Femur (tissue), 1 donor: ENCODE measurements around the gene CDK5R1.
A peak's percentile ranks its signal among the peaks of the same experiment; 100 is the strongest.

Experiments used
- DNase-seq: peaks from one replicate; pipeline ENCODE4 v3.0.0-alpha.2; 2017

Gene CDK5R1

DNA sequence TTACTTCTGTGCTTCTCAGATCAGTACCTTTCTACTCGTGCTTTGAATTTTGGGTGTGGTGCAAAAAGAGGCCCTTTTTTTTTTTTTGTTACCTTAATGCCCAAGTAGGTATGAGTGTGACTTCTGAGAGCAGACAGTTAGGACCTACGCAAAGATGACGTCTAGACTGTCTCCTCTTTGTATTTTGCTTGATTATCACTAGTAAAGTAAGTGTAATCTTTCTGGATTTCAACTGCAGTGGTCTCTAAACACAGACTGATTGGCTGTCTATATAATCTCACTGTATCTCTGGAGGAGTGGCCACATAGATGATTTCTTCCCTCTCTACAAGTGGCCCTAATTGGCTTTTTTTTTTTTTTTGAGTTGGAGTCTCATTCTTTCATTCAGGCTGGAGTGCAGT is 11.5 kb upstream of the CDK5R1 start:
- DNase-seq, result no peak

DNA sequence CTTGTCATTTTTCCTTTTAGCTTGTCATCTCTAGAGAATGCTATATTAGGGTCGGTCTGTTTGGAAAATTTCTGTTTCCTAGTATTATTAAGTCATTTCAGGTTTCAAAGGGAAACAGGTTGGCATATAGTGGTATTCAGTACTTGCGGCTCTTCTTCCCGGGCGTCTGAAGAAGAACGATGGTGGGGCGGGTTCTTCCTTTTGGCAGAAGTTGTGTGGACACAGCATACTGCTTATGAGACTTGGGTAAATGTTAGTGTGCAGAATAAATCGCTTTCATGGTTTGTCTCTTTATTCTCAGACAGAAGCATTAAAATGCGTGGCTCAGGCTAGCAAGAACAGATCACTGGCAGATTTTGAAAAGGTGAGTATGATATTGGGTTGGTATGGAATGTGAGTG is 9.6 kb upstream of the CDK5R1 start:
- no peak for DNase-seq

DNA sequence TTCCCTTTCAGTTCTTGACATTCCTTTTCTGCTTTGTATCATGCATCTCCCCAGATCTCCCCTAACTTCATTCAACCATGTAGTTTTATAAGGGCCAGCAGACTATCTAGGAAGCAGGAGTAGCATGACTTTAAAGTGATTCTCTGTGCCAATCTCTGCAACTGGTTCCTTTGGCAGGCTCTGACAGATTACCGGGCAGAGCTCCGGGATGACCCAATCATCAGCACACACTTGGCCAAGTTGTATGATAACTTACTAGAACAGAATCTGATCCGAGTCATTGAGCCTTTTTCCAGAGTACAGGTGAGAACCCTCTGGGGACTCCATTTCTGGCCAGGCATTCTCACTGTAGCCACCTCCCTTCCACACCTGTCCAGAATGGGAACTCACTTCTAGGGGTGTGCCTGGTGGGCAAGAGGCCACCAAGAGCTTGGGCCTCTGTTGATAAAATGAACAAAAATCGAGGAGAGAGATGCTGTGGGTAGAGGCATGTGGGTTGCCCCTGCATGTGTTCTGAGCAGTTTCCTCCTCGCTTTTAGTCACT is 7.6 kb upstream of the CDK5R1 start:
- no peak for DNase-seq

DNA sequence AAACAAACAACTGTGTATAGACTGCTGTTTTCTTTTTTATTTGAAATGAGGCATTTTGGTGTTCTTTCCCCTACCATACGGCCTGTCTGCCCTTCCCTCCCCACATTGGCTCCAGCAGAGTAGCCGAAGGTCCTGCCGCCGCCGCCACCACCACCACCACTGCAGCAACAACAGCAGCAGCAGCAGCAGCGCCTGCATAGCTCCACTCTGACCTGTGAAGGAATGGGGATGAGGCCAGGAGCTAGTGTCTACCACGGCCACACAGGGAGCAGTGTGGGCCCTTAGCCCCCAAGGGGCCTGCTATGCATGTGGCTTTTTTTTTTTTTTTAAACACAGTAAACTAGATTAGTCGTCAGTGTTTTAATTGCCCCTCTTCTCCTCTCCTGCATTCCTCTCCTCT is 5.6 kb upstream of the CDK5R1 start:
- DNase-seq, result no peak

DNA sequence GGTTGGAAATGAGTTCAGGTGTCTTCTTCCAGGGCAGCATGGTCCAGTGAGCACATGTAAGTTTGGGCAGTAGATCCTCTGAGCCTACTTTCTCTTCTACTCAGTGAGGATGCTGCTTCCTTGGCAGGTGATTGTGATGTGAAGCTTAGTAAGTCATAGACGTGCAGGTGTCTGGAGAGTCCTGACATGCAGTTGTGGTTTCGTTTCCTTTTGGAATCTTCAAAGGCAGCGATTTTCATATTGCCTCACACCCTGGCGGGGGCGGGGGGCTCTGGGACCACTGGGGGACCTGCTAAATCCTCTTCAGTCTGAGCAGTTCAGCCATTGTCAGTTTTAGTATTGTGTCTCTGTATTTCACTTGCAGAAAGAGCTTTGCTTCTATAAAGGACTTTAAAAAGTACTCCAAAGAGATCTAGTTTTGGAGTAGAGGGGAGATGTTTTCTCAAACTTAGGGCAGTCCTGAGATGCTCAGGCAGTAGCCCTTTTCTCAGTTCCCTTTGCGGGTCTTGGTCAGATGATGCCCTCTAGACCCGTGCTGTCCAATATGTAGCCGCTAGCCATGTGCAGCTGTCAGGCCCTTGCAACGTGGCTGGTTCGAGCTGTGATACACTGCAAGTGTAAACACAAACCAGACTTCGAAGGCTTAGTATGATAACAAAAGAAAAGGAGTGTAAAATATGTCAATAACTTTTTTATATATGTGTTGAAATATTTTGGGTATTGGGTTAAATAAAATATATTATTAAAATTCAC is 4.0 kb upstream of the CDK5R1 start:
- DNase-seq, result no peak

DNA sequence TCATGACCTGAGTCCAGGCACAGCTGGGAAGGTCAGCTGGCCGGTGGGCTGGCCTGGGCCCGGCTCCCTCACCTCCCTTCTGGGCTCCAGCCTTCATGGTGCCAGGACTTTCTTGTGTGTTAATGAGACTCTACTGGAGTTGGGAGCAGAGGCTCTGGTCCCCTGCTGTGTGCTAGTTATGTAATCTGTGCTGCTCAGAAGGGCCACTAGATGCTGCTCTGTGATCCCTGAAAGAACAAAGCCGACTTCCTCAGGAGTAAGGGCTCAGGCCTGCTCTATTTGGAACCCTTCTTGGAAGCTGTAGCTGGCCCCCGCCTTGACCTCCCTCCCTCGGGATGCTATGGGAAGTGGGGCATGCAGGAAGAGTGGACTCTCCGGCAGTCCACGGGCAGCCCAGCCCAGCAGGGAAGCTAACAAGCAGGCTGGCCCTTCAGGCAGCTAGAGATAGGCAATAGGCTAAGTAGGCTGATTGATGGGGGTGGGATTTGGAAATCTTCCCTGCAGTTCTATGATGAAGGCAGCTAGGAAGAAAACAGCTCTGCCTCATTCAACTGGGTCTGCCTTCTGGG is 3.3 kb upstream of the CDK5R1 start:
- peak; percentile 90 for DNase-seq

DNA sequence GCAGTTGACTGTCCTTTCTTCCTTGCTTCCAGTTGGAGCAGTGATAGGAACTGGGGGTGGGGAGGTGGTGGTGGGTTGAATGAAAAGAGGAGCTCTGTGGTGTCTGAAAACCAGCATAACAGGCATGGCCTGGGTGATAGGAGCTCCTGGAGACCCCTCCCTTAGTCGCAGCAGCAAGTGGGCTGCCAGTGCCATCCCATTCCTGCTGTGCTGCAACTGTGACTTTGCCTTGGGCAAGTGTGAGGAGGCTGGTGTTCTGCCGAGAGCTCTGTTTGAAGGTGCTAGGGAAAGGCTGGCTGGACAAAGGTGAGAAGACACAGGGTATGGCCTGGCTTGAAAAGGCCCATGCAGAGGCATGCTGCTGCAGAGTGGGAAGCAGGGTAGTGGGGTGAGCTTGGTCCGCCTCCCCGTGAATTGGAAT is 2.7 kb upstream of the CDK5R1 start:
- DNase-seq, result no peak

DNA sequence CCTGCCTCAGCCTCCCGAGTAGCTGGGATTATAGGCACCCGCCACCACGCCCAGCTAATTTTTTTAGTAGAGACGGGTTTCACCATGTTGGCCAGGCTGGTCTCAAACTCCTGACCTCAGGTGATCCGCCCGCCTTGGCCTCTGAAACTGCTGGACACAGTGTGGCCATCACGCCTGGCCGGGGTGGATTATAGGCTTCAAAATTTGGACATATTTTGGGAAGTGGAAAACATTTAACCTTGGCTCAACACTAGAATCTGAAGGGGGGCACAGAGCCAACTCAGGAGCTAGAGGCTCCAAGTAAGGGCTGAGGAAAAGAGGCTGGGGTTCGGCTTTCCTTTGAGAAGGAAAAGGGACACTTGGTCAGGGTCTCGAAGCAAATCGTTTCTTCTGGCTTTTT is 2.2 kb upstream of the CDK5R1 start:
- DNase-seq, result no peak

DNA sequence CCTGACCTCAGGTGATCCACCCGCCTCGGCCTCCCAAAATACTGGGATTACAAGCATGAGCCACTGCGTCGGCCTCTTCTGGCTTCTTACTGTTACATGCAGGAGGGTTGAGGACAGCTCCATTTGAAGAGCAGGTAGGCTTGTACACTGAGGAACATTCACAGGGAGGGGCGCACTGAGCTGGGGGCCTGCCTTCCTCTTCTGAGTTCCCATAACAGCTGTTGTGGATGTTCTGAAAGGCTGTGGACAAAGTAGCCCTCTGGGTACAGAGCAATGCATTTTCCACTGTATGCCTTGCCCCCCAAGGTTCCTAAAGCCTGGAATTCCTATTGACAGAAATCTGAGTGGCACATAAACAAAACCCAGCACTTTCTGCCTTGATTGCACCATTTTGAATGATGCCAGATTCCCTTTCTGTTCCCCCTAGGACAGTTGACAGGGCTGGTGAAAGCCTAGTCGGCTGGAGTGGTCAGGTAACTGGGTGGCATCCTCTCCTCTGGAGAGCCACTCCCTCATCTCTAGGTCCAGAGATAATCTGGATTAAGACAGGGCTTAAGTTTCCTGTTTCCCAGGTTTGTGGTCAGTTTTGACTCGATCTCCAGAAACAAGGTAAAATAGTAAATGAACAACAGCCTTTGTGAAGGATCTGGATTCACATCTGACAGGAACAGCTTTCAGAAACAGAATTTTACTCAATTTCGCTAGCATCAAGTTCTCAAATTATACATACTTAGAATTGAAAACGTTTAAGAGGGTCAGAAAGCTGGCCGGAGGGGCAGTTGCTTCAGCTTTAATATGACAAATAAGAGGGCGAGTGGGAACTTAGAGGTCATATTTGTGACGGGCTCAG is 1.3 kb upstream of the CDK5R1 start:
- no peak for DNase-seq

DNA sequence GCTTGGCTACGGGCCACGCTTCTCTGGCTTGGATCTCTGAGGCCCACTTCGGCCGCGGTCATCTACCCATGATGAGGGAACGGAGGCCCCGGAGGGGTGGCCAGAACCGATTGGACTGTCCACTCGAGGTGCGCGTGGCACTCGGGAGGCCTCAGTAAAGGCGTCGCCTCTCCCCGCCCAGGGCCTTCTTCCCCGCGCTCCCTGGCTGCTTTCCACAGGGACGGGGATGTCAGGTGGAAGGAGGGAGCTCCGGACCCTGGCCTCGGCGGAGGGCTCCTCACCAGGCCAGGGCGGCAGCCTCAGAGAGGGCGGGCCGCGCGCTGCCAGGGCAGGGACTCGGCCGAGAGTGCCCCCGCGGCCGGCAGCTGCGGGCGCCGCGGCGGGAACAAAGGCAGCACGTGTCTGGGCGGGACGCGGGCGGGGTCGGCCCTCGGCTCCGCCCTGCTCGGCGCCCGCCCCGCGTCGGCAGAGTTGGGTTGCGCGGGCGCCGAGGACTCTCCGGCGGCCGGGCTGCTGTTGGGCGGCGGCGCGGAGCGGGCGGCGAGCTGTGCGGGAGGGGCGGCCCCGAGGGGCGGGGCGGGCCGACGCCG is 587 bp upstream of the CDK5R1 start:
- DNase-seq, result peak; percentile 82

DNA sequence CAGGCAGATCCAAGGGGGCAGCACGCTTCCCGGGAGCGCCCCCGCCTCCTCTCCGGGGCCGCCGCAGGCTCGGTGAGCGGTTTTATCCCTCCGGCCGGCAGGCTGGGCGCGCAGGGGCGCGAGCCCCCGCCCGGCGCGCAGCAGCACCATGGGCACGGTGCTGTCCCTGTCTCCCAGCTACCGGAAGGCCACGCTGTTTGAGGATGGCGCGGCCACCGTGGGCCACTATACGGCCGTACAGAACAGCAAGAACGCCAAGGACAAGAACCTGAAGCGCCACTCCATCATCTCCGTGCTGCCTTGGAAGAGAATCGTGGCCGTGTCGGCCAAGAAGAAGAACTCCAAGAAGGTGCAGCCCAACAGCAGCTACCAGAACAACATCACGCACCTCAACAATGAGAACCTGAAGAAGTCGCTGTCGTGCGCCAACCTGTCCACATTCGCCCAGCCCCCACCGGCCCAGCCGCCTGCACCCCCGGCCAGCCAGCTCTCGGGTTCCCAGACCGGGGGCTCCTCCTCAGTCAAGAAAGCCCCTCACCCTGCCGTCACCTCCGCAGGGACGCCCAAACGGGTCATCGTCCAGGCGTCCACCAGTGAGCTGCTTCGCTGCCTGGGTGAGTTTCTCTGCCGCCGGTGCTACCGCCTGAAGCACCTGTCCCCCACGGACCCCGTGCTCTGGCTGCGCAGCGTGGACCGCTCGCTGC is 832 bp downstream of the CDK5R1 start:
- no peak for DNase-seq

DNA sequence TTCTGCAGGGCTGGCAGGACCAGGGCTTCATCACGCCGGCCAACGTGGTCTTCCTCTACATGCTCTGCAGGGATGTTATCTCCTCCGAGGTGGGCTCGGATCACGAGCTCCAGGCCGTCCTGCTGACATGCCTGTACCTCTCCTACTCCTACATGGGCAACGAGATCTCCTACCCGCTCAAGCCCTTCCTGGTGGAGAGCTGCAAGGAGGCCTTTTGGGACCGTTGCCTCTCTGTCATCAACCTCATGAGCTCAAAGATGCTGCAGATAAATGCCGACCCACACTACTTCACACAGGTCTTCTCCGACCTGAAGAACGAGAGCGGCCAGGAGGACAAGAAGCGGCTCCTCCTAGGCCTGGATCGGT is 1.4 kb downstream of the CDK5R1 start:
- DNase-seq, result no peak

DNA sequence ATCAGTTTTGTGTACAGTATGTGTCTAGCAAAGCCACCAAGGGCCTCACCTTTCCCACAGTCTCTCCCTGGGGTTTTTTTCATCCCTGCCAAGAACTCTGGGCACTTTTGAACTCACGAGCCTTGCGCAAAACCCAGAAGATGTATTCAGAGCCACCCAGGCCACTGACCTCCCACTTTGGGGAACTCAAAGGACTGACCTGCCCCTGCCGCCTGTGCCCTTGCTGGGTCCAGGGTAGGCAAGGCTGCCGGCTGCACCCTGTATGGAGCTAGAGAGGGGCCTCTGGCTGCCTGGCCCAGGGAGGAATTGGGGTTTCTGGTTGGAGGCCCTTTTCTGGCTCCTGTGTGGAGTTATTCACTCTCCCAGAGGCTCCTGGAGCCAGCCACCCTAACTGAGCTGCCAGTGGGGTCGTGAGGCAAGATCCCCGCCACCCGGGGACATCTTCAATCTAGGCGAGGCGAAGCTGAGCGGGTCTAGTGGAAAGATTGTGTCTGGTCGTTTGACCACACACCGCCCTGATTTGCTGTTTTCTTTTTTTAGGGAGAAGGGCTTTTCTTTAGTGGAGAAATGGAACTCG is 1.9 kb downstream of the CDK5R1 start:
- no peak for DNase-seq

DNA sequence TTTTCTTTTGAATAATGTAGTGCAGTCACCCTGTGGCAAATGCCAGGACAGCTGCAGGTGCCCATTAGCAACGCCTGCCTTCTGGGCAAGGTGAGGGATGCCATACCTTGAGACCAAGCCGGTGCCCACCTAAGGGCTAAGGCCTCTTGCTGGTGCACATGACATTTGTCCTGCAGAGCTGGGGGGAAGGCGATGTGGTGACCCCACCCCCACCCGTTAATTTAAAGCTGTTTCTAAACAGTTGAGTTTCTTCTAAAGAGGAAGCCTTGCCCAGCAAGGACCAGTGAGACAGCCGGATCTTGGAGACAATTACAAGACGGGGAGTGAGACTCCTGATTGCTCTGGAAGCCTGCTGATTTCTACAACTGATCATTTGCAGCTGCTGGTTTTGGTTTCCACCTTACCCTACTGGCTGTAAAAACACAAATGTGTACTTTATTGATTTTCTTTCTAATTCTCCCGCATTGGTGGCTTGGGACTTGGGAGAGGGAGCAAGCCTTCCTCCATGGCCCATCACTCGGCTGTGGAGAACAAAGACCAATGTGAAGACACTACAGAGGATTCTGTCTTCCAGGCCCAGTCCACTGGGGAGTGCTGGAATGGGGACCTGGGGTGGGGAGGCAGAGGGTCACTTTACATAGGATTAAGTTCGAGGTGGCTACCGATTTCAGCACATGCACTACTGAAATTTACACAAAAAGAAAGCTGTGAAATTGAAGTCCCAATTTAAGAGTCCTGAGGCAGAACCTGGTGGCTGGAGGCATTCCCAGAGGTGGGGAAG is 2.7 kb downstream of the CDK5R1 start:
- DNase-seq, result no peak

DNA sequence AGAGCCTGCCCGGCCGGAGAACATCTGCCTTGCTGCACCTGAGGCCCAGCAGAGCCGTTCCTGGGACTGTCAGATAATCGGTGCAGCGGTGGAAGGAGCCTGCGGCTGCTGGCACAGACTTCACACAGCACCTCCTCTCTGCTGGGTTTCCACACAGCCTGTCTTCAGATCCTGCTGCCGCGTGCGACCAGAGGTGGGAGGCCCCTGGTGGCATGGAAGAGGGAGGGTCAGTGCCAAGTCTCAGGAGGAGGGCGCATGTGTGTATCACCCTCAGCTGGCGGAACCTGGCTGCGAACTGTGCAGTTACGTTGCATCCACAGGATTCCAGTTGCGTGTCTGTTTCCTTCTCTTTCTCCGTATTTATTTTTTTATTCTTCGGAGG is 3.3 kb downstream of the CDK5R1 start:
- DNase-seq, result no peak

DNA sequence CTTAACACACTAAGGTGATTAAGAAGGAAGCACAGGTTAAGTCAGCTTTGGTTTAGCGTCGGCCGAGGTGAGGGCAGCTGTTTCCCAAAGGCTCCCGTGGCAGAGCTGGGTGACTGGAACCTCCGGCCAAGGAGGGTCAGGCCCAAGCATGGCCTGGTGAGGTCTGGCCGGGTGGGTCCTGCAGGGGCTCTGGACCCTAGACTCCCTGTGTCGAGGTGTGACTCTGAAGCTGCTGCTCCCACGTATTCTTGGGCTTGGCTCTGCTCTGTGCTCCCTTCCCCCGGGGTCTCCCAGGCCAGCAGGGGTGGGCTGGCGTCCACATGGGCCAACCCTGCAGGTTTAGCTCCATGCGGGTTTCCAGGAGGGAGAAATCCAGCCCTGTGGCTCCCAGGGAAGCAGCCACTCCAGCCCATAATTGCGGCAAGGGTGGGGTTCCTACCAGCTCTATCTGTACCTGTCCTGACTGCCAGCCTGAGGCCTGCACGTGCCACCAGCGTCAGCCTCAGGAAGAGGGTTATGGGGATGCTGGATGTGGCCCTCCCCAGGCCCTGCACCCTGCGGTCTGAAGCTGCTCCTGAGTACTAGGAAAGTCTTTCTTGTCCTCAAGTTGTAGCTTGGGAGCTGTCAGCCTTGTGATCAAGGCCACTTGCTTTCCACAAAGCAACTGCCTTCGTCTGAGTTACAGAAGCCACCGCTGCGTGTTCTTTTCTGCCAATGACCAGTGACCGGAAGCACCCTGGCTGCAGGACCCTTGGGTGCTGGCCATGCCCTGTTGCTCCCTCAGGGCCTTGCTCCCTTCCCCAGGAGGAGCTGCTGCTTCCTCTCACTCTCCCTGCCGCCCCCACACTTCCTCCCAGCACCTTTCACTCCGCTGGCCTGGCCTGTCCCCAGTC is 4.8 kb downstream of the CDK5R1 start:
- DNase-seq, result no peak

DNA sequence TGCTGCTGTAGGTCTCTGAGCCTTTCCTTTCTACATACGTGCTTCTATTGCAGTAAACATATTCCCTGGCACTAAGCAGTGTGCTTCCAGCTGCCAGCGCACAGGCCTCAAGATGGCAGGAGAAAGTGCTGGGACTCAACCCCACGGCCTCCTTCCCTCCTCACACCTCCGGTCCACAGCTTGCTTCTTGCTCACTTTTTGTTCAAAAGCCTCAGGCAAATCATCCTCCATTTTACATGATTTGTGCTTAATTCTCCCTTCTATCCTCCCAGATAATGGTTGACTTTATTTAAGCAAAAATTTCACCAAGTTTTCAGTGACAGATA is 5.4 kb downstream of the CDK5R1 start:
- DNase-seq, result no peak

DNA sequence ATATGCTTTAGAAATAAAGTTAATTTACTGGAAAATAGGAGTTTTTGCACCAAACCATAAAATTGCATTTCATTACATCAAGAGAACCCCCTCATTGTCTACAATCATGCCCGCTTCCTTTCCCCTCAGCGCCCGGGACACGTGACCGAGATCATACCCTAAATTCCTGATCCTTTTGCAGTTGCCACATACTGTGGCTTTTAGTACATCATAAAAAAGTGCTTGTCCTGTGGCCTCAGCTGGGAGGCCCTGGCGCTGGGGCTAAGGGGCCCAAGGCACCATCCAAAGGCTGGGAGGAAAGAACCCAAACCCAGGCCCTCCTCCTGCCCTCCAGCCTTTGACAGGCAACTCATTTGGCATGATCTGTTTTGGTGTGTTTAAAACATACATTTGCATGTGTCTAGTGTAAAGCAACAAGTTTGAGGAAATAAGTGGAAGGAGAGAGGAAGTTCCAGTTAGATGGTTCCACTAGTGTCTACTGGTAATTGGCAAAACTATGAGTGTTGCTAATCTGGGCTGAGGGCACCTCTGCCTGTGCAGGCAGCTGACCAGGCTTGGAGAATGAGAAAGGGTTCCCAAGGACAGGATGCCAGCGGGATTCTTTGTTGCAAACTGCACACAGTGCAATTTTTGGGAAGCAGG is 6.0 kb downstream of the CDK5R1 start:
- no peak for DNase-seq

DNA sequence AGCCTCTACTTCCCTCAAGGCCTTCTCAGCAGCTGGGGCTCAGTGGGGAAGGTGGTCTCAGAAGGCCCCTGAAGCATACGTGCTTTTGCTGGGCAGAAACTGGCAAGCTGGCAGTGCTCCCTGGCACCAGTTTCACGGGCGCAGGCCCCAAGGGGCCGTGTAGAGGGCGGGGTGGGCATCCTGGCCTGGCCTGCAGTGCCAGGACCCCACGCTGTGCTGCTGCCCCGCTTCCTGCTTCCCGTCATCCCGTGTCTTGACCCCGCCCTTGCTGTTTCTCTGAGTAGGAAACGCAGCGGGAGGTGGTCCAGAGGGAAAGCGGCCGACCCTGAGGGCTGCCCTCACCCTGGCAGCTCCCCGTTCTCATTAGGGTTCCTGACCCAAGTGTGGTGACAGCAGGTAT is 6.8 kb downstream of the CDK5R1 start:
- DNase-seq, result no peak

DNA sequence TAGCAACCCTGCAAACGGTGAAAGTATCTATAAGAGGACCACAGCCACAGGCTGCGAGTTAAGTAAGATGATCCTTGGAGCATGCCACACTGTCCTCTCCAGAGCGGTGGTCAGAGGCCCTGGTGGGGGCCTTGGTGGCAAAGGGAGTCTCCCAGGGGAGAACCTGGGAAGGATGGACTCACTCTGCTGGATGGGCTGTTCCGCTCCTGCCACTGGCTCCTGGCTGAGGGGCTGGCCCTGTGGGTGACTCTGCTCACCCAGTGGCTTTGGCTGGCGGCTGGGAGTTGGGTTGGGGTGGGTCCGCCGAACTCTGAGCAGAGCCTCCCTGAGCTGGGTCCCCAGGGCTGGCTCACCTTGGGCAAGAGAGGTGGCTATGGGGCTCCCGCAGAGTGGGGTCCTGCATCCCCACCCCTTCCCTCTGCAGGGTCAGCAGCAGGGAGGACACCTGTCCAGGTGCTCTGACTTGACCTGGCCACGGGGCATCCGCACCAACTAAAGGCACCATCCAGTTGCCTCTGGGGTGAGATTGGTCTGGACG is 7.3 kb downstream of the CDK5R1 start:
- DNase-seq, result no peak
